Activated naive CD4-positive, alpha-beta T cell treated with anti-CD3 and anti-CD28 coated beads, Interleukin-2, amount 50 U/mL, for 24 hours (primary cell): ENCODE results near the gene TJP1.
"Not testable (repeated sequence)": the region's sequence is repeated elsewhere in the genome, so short reads cannot be mapped to it uniquely, and the experiment has no call there.

ENCODE experiments used
- H3K27ac Mint-ChIP-seq: one replicate; pipeline ENCODE4 v1.8.0; 2021; ENCODE audit warnings: mild to moderate bottlenecking, mixed read lengths
- H3K27me3 Mint-ChIP-seq: one replicate; pipeline ENCODE4 v1.8.0; 2021; ENCODE audit warnings: mixed read lengths
- H3K36me3 Mint-ChIP-seq: one replicate; pipeline ENCODE4 v1.8.0; 2021; ENCODE audit warnings: mixed read lengths
- H3K4me1 Mint-ChIP-seq: one replicate; pipeline ENCODE4 v1.8.0; 2021; ENCODE audit warnings: mixed read lengths
- H3K4me3 Mint-ChIP-seq: one replicate; pipeline ENCODE4 v1.8.0; 2021; ENCODE audit warnings: mild to moderate bottlenecking, mixed read lengths
- H3K9me3 Mint-ChIP-seq: one replicate; pipeline ENCODE4 v1.8.0; 2021; ENCODE audit warnings: mixed read lengths

The TJP1 gene

DNA sequence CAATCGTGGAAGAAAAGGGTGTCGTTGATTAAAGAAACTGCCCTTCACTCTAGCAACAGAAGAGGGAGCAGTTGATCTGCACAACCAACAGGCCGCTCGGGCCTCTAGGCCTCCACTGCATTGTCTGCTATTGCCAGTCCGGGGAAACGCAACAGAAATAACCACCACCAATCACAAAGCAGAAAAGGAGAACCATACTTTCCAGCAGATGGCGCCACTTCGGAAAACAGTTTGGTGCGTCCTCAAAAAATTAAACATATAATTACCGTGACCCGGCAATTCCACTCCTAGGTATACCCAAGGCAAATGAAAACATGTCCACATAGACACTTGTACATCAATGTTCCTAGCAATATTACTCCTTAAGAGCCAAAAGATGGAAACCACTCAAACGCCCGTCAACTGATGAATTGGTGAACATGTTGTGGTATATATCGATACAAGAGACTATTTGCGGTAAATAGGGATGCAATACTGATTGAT, 154.1 kb downstream of the TJP1 start:
- Mint-ChIP-seq H3K4me1 (no peaks in the 10 kb centered on the region), H3K4me3 (no peak overlapping the region), H3K27ac (no peak overlapping the region), H3K9me3 (no peaks in the 10 kb centered on the region), H3K36me3 (no peaks in the 10 kb centered on the region), H3K27me3 (peaks cover 13% of the 10 kb centered on the region)

DNA sequence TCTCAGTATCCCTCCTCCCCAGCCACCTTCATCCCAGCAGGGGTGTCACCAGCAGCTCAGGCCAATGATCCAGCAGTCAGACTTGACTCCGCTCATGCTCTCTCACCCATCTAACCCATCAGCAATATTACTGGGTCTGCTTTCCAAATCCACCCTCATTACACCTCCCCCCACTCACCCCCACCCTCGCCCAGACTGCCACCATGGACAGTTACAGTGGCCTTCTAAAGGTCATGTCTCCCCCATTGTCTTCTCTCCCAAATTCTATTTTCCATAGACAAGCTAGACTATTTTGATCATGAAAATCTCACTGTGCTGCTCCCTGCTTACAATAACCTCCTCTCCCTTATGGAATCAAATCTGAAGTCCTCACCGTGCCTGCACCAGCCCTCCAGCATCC, 156.0 kb downstream of the TJP1 start:
- Mint-ChIP-seq H3K27ac (no peak overlapping the region), H3K9me3 (no peaks in the 10 kb centered on the region), H3K36me3 (no peaks in the 10 kb centered on the region), H3K4me1 (no peaks in the 10 kb centered on the region), H3K27me3 (peaks cover 8% of the 10 kb centered on the region), H3K4me3 (no peak overlapping the region)

DNA sequence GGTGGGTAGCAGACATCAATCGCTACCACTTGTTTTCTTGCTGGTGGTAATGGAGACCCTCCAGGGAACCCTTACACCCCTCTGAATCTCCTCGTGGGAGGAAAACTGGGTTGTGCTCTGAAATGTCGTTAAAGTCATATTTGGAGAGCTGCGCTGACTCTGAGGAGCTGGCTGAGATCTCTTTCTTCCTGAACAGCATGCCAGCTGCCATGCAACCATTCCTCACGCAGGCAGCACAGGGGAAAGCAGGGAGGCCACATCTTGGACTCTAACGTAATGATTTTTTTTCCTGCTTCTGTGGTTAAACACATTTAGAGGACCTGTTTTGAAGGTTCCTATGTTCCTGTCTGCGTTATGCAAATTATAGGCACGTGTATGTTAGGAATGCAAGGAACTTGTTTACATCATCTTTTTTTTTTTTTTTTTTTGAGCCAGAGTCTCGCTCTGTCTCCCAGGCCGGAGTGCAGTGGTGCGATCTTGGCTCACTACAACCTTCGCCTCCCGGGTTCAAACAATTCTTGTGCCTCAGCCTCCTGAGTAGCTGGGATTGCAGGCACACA, 156.7 kb downstream of the TJP1 start:
- Mint-ChIP-seq H3K27me3 (peaks cover 9% of the 10 kb centered on the region), H3K4me3 (no peak overlapping the region), H3K36me3 (no peaks in the 10 kb centered on the region), H3K9me3 (no peaks in the 10 kb centered on the region), H3K27ac (no peak overlapping the region), H3K4me1 (no peaks in the 10 kb centered on the region)

DNA sequence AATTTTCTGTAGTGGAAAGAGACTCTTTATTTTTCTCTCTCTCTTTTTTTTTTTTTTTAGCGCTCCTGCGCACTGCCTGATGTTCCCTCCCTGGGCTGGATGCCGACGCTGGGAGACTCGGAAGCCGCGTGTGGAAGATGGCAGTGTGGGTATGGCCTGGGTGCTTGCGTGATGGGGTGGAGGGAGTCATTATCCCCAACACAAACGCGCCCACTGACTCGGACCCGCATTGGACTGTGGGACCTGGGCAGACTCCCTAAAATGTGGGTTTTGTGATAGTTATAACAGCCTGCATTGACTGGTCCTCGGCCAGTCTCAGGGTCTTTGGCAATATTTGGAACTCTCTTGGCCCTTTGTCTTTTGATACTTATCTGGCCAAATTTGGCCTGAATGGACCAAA, 157.9 kb downstream of the TJP1 start:
- H3K27ac Mint-ChIP-seq: no peak overlapping the region
- H3K4me3 Mint-ChIP-seq: no peak overlapping the region
- peaks cover 7% of the 10 kb centered on the region for H3K27me3 Mint-ChIP-seq
- H3K4me1 Mint-ChIP-seq: no peaks in the 10 kb centered on the region
- no peaks in the 10 kb centered on the region for H3K36me3 Mint-ChIP-seq
- no peaks in the 10 kb centered on the region for H3K9me3 Mint-ChIP-seq

DNA sequence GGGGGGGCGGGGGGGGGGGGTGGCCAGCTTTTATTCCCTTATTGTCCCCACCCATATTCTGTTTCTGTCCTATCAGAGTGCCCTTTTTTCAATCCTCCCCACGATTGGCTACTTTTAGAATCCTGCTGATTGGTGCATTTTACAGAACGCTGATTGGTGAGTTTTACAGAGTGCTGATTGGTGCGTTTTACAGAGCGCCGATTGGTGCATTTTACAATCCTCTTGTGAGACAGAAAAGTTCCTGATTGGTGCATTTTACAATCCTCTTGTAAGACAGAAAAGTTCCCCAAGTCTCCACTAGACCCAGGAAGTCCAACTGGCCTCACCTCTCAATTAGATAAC, 164.8 kb downstream of the TJP1 start:
- H3K27me3 Mint-ChIP-seq, H3K27ac Mint-ChIP-seq, H3K36me3 Mint-ChIP-seq, H3K4me1 Mint-ChIP-seq, H3K9me3 Mint-ChIP-seq, H3K4me3 Mint-ChIP-seq: not testable (repeated sequence)

DNA sequence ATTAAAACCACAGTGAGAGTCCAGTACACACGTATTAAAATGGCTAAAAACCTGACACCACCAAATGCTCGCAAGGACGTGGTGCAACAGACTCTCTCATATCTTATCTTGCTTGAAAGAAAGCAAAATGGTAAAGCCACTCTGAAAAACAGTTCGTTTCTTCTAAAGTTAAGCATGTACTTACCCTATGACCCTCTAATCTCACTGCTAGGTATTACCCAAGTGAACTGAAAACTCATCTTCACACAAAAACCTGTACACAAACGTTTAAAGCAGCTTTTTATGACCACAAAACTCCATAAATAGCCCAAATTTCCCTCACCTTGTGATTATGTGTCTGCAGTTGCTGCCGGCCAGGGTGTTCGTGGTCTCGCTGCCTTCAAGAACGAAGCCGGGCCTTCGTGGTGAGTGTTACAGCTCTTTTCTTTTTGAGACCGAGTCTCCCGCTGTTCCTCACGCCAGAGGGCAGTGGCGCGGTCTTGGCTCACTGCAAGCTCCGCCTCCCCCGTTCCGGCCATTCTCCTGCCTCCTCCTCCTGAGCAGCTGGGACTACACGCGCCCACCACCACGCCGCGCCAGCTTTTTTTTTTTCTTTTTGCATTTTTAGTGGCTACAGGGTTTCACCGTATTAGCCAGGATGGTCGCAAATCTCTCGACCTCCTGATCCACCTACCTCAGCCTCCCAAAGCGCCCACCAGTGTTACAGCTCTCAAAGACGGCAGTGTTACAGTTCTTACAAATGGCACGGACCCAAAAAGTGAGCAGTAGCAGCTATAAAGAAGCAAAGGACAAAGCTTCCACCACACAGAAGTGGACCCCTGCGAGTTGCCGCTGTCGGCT, 165.4 kb downstream of the TJP1 start:
- H3K27ac Mint-ChIP-seq: no peak overlapping the region
- no peaks in the 10 kb centered on the region for H3K4me1 Mint-ChIP-seq
- peaks cover 1% of the 10 kb centered on the region for H3K27me3 Mint-ChIP-seq
- H3K9me3 Mint-ChIP-seq: peaks cover 7% of the 10 kb centered on the region
- no peaks in the 10 kb centered on the region for H3K36me3 Mint-ChIP-seq
- H3K4me3 Mint-ChIP-seq: no peak overlapping the region

DNA sequence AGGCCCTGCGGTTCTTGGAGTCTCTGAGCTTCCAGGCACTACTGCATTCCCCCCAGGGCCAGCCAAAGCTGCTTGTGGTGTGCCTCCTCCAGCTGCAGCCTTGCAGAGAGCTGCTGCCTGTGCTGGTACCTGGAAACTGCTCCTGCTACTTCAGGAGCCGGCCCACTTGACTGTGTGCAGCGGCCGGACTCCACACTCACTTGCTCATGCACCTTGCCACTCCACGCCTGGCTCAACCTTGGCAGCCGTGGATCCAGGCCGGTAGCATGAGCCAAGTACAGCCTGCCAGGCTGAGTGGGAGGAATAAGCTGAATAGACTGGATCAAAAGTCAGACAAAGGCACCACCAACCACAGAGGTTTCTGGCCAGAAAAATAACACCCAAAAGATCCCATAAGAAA, 169.7 kb downstream of the TJP1 start:
- no peak overlapping the region for H3K27ac Mint-ChIP-seq
- no peaks in the 10 kb centered on the region for H3K4me1 Mint-ChIP-seq
- H3K36me3 Mint-ChIP-seq: no peaks in the 10 kb centered on the region
- peaks cover 2% of the 10 kb centered on the region for H3K27me3 Mint-ChIP-seq
- H3K4me3 Mint-ChIP-seq: no peak overlapping the region
- peaks cover 8% of the 10 kb centered on the region for H3K9me3 Mint-ChIP-seq

DNA sequence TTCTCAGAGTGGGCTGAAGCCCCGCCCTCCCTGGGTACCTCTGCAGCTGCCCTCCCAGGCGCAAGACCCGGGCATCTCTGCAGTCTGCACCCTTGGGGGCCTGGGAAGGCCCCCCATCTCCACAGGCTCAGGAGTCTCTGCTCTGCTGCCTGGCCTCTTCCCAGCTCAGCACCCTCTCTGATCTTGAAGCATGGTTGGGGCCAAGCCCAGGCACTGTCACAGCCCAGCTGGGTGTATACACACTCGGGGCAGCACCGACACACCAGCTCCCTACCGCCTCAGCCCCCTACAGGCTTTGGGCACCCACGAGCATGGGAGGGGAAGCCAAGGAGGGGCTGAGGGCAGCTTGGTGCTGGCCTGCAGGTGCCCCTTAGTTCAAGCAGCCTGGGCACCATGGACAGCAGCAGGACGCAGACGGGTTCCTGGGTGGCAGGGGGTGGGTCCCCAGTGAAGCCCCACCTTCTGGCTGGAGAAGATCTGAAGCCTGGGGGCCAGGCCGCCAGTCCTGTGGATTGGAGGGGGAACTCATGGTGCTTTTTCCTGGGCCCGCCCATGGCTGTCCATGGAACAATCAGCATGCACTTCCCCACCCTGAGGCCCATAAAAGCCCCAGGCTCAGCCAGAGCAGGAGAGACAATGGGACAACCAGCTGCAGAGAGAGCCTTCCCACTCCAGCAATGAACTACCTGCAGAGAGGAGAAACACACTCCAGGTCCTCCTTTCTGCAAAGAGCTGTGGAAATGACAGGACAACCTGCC, 170.6 kb downstream of the TJP1 start:
- Mint-ChIP-seq H3K4me1 (no peaks in the 10 kb centered on the region), H3K27ac (no peak overlapping the region), H3K9me3 (peaks cover 6% of the 10 kb centered on the region), H3K4me3 (no peak overlapping the region), H3K36me3 (no peaks in the 10 kb centered on the region), H3K27me3 (peaks cover 2% of the 10 kb centered on the region)
